OCI-LY1 (cell line): ENCODE results near the gene SPRR2E.

Source experiments
- H2AFZ ChIP-seq: fragments of 200-600 bp; sonication (generic), shearing (Covaris generic); 2 replicates; pipeline ENCODE4 v1.6.0; 2014; ENCODE audit warnings: antibody characterized with exemption, mild to moderate bottlenecking, low read length
- H3F3A ChIP-seq: fragments of 200-600 bp; sonication (generic), shearing (Covaris generic); 2 replicates; pipeline ENCODE4 v1.6.0; 2014; ENCODE audit warnings: mild to moderate bottlenecking, antibody characterized with exemption, low read length, moderate library complexity; ENCODE audit not compliant: insufficient read depth
- H3K27ac ChIP-seq: fragments of 200-600 bp; sonication (generic); 2 replicates; pipeline ENCODE4 v1.5.1; 2014; ENCODE audit warnings: low read length, mixed run types, mild to moderate bottlenecking, low read depth; ENCODE audit not compliant: poor library complexity, severe bottlenecking
- H3K27me3 ChIP-seq: fragments of 200-600 bp; sonication (generic); 2 replicates; pipeline ENCODE4 v1.6.0; 2014; ENCODE audit warnings: antibody characterized with exemption, mild to moderate bottlenecking, low read length, moderate library complexity; ENCODE audit not compliant: insufficient read depth
- H3K36me3 ChIP-seq: fragments of 200-600 bp; sonication (generic); 2 replicates; pipeline ENCODE4 v1.6.1; 2014; ENCODE audit warnings: mild to moderate bottlenecking, antibody characterized with exemption, low read length, moderate library complexity, mixed read lengths; ENCODE audit not compliant: insufficient read depth
- H3K4me1 ChIP-seq: fragments of 200-600 bp; sonication (generic); 2 replicates; pipeline ENCODE4 v1.5.1; 2014; ENCODE audit warnings: mild to moderate bottlenecking, low read length, moderate library complexity; ENCODE audit not compliant: insufficient read depth, severe bottlenecking
- H3K4me2 ChIP-seq: fragments of 200-600 bp; sonication (generic), shearing (Covaris generic); 2 replicates; pipeline ENCODE4 v1.6.1; 2014; ENCODE audit warnings: low read length
- H3K4me3 ChIP-seq: fragments of 200-600 bp; sonication (generic); 2 replicates; pipeline ENCODE4 v1.5.1; 2014; ENCODE audit warnings: low read length, low read depth, mild to moderate bottlenecking, mixed read lengths; ENCODE audit not compliant: poor library complexity, severe bottlenecking
- H3K79me2 ChIP-seq: fragments of 200-600 bp; shearing (Covaris generic); 2 replicates; pipeline ENCODE4 v1.6.1; 2016; ENCODE audit warnings: mixed run types, low read length, mixed read lengths; ENCODE audit not compliant: insufficient read depth
- H3K9ac ChIP-seq: fragments of 200-600 bp; sonication (generic), shearing (Covaris generic); 2 replicates; pipeline ENCODE4 v1.6.1; 2014; ENCODE audit warnings: mild to moderate bottlenecking, low read length, mixed read lengths
- H3K9me2 ChIP-seq: fragments of 200-600 bp; sonication (generic), shearing (Covaris generic); 2 replicates; pipeline ENCODE4 v1.6.1; 2014; ENCODE audit warnings: low read depth, mild to moderate bottlenecking, low read length, mixed read lengths
- H3K9me3 ChIP-seq: fragments of 200-600 bp; shearing (Covaris generic); 2 replicates; pipeline ENCODE4 v1.6.1; 2014; ENCODE audit warnings: low read length, mixed read lengths
- H4K20me1 ChIP-seq: fragments of 200-600 bp; sonication (generic), shearing (Covaris generic); 2 replicates; pipeline ENCODE4 v1.6.0; 2016; ENCODE audit warnings: mild to moderate bottlenecking, low read length; ENCODE audit not compliant: insufficient read depth
- CTCF ChIP-seq: fragments of 200-600 bp; sonication (generic), shearing (Covaris generic); IDR thresholded peaks from 2 replicates; pipeline ENCODE4 v1.5.1; 2017; ENCODE audit warnings: mild to moderate bottlenecking, antibody characterized with exemption, low read length, moderate library complexity, mixed read lengths
- EZH2 ChIP-seq: fragments of 200-600 bp; sonication (generic), shearing (Covaris generic); IDR thresholded peaks from 2 replicates; pipeline ENCODE4 v1.8.0; 2017; ENCODE audit warnings: borderline replicate concordance, mixed run types, mild to moderate bottlenecking, antibody characterized with exemption, low read length, moderate library complexity, mixed read lengths

SPRR2E gene

GRCh38 chr1:153071511-153071910 is 22.8 kb downstream of the SPRR2E start, which contains the start of gene SPRR2B:
SPRR2B (minus strand) TSS chr1:153071611; CDS start chr1:153070839, 772 bp downstream.
- H3K9me3 ChIP-seq = no peaks in the 10 kb centered on the region
- no peak within 1 kb of the TSS for H3K9ac ChIP-seq

GRCh38 chr1:153070243-153070642 is 24.1 kb downstream of the SPRR2E start:
- no peak for TF ChIP-seq CTCF
- no peak for TF ChIP-seq EZH2
- Histone ChIP-seq H3K27ac (no peak overlapping the region), H3K36me3 (no peaks in the 10 kb centered on the region), H4K20me1 (no peaks in the 10 kb centered on the region), H3K79me2 (no peaks in the 10 kb centered on the region), H3K4me3 (no peak overlapping the region), H3K9ac (no peak overlapping the region), H3K4me2 (no peak overlapping the region), H3K9me2 (no peaks in the 10 kb centered on the region), H3K4me1 (no peaks in the 10 kb centered on the region), H3F3A (no peaks in the 10 kb centered on the region), H3K9me3 (no peaks in the 10 kb centered on the region), H2AFZ (no peak overlapping the region), H3K27me3 (no peaks in the 10 kb centered on the region)

More at GRCh38 chr1:153071511-153071910, 22.8 kb downstream of the SPRR2E start, which contains the start of gene SPRR2B:
- no peaks in the 10 kb centered on the region for H3F3A ChIP-seq
- H4K20me1 ChIP-seq = no peaks in the 10 kb centered on the region
- no peak within 1 kb of the TSS for H2AFZ ChIP-seq
- no peaks in the 10 kb centered on the region for H3K79me2 ChIP-seq
- no peak within 1 kb of the TSS for H3K4me2 ChIP-seq
- H3K4me3 ChIP-seq = no peak within 1 kb of the TSS
- TF ChIP-seq EZH2 (no peak), CTCF (no peak)
- H3K36me3 ChIP-seq = no peaks in the 10 kb centered on the region
- H3K9me2 ChIP-seq = no peaks in the 10 kb centered on the region
- H3K4me1 ChIP-seq = no peaks in the 10 kb centered on the region
- H3K27ac ChIP-seq = no peak within 1 kb of the TSS
- no peaks in the 10 kb centered on the region for H3K27me3 ChIP-seq

GRCh38 chr1:153058826-153059784 is 35.2 kb downstream of the SPRR2E start:
- Histone ChIP-seq H3K4me2 (no peak overlapping the region), H3F3A (no peaks in the 10 kb centered on the region), H3K4me3 (no peak overlapping the region), H3K4me1 (no peaks in the 10 kb centered on the region), H3K79me2 (no peaks in the 10 kb centered on the region), H3K9me2 (no peaks in the 10 kb centered on the region), H3K9ac (no peak overlapping the region), H3K27me3 (no peaks in the 10 kb centered on the region), H3K9me3 (no peaks in the 10 kb centered on the region), H3K36me3 (no peaks in the 10 kb centered on the region), H2AFZ (no peak overlapping the region), H4K20me1 (no peaks in the 10 kb centered on the region), H3K27ac (no peak overlapping the region)
- TF ChIP-seq EZH2 (no peak), CTCF (no peak)
